GM13976 (cell line): ENCODE measurements around the gene HBQ1.
"Not testable (repeated sequence)": the region's sequence is repeated elsewhere in the genome, so short reads cannot be mapped to it uniquely, and the experiment has no call there.

Experiments
- DNase-seq: peaks from one replicate; pipeline ENCODE4 v3.0.0; 2012; ENCODE audit warnings: low spot score
- CTCF ChIP-seq: IDR thresholded peaks from 2 replicates; pipeline ENCODE4 v1.5.1; 2012; ENCODE audit warnings: borderline replicate concordance, mild to moderate bottlenecking; ENCODE audit not compliant: insufficient read depth; ENCODE audit errors: extremely low read depth, missing control alignments, control extremely low read depth
- in situ Hi-C: fragments of 300-500 bp; cut with MboI; formaldehyde crosslinking; loops from one replicate; pipeline ENCODE4 v1.12.0; 2022; ENCODE audit warnings: low sequenced_read_pairs, mixed read lengths, inconsistent platforms; ENCODE audit not compliant: unreplicated experiment

HBQ1 gene

GRCh38 chr16:200388-200787 lies 20.1 kb downstream of the HBQ1 start:
- in situ Hi-C loops: no loop called here
- no peak for DNase-seq
- TF ChIP-seq CTCF: no peak

GRCh38 chr16:203246-203645 lies 23.0 kb downstream of the HBQ1 start:
- no peak for DNase-seq
- in situ Hi-C loops: no loop called here
- no peak for TF ChIP-seq CTCF

GRCh38 chr16:204046-204445 lies 23.8 kb downstream of the HBQ1 start:
- in situ Hi-C loops, DNase-seq: not testable (repeated sequence)

GRCh38 chr16:209359-209758 lies 29.1 kb downstream of the HBQ1 start:
- in situ Hi-C loops, DNase-seq: not testable (repeated sequence)

GRCh38 chr16:211631-212180 lies 31.4 kb downstream of the HBQ1 start:
- DNase-seq, in situ Hi-C loops: not testable (repeated sequence)

- no peak for TF ChIP-seq CTCF
- DNase-seq: no peak
- in situ Hi-C loops: no loop called here
Observed at GRCh38 chr16:212999-213398, 32.7 kb downstream of the HBQ1 start.

- DNase-seq: no peak
- TF ChIP-seq CTCF: no peak
- in situ Hi-C loops: no loop called here
Observed at GRCh38 chr16:220021-220420, 39.8 kb downstream of the HBQ1 start.

- in situ Hi-C loops: no loop called here
- no peak for DNase-seq
- no peak for TF ChIP-seq CTCF
Observed at GRCh38 chr16:228151-228851, 48.0 kb downstream of the HBQ1 start.
